HG02870 (cell line): Measurements from ENCODE around the gene MEIS1.

Experiments used
- ATAC-seq: cut with Tn5 transposase; IDR thresholded peaks from one replicate; pipeline ENCODE4 v1.9.1; 2021; ENCODE audit warnings: mild to moderate bottlenecking, moderate library complexity; ENCODE audit not compliant: unreplicated experiment

MEIS1 gene

DNA sequence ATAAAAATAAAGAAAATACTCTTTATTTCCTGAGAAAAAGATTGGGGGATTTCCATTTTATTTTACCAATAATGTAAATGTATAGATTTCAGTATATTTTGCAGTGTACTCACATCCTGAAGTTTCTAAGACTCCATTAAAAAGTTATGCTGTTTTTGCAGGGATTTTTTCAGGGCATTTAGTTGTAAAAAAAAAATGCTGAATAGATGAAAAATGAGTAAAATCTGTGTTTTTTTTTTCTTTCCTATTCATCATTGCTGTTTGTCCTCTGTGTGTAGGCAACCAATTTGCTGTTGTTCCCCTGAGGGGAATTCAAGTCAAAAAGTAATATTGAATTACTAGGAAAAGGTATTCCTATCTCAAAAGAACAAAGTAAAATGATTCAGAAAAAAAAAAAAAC lies 66.3 kb downstream of the MEIS1 start:
- ATAC-seq = no peak

DNA sequence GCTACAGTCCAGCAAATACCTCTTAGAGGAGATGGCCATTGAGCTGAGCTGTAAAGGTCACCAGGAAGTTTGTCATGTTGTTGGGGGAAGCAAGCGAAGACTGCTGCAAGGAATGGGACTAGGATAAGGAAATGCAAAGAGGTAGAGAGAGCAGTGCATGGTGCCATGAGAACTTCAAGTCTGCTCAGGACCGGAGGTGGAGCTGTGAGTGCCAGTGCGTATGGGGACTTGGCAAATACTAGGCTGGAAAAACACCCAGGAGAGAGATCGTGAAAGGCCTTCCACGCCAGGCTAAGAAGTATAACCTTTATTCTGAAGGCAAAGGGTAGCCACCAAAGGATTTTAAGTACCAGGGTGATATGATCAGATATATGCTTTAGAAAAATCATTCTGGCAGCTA lies 71.3 kb downstream of the MEIS1 start:
- ATAC-seq = no peak

DNA sequence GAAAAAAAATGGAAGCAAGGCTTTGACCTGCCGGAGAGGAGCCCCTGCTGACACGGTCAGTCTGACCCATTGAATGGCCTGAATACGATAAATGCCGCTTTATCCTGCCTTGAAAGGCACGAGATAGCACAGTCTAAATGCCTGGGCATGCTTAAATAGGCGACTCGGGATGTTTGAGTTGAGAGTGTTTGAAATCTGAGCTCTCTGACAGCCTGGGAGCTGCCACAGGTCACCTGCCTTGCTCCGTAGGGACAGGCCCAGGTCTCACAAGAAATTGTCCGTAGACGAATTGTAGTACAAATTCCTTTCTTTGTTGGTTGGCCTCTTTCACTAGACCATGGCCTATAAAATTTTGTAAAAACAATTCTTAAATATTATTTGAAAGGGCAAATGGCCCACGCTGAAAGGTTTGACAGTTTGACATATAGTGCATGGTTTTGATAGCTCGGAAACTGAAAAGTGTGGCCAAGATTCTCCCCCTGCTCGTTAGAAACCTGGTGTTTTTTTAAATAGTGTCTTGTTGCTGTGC lies 72.8 kb downstream of the MEIS1 start:
- ATAC-seq = no peak

DNA sequence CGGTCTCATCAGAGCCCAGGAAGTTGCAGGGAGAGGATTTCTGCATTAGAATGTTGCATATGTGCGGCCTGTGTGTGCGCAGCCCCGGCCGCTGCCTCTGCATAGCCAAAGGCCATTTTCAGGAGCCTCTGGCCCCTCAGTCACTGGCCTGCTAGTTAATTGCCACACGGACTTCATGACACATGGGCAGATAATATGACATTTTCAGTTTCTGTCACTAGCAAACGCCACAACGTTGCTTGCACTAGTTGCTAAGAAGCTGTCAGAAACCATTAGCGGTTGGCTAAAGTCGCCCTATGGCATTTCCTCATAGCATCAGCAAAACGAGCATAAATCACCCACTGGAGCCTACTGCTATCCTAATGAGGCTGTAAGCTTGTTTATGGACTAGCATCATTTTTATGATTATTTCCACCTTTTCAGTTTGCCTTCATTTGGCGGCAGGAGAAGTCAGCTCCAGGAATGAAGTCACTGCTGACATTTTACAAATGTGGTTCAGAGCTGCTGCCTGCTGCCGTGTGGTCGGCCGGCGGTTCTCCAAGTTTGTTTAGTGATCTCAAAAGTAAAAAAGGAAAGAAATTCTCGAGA lies 73.7 kb downstream of the MEIS1 start:
- no peak for ATAC-seq

DNA sequence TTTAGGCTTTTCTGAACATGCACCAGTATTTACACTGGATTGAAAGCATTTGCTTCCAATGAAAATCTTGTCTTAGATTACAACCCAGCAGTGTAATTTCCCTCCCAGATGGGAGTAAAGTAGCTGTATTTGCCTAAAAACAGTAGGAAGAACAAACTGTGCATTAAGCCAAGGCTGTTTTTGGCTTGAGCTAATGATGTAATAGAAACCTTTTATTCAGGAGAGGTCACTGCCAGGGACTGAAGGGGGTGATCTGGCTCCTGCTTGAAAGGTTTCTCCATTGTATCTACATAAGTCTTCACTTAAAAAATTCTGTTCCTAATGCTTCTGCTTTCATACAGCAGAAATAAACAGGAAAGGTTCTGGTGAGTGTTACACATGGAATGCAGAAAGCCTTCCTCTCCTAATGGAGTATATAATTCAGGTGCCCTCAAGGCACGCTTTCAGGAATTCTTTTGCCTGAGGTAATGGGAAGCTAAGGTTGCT lies 74.4 kb downstream of the MEIS1 start:
- no peak for ATAC-seq

DNA sequence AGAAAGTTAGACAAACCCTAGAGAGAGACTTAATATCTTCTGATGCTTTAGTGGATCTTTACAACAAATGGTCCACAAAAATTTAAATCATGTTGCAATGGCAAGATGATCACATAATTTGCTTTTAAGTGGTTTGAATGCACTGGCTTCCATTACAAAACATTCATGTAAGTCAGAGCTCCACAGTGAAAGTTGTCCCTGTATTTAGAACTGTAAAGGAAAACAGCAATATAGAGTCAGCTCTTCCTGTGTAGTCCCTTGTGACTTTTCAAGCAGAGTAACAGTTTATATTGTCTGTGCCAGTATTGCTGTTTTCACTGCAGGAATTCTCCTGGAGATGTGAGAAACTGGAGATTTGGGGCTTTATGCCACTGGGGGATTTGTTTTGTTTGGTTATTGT lies 77.7 kb downstream of the MEIS1 start:
- ATAC-seq = no peak

DNA sequence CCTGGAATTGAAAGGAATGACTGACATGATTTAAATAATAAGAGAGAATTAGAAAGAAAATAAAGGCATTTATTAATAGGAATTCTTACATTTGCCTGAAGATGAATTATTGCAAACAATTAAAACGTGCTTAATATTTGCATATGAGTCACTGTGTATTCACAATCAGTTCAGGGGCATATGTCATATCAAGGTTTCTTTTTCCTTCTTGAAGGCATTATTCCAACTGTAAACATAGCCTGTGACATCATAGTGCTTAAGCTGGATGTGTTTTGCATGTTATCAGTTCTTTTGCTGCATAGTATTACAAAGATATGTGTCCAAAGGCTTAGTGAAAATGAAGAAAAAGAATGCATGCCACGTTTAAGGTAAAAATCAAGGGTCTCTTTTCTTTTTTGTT lies 80.8 kb downstream of the MEIS1 start:
- ATAC-seq = no peak

DNA sequence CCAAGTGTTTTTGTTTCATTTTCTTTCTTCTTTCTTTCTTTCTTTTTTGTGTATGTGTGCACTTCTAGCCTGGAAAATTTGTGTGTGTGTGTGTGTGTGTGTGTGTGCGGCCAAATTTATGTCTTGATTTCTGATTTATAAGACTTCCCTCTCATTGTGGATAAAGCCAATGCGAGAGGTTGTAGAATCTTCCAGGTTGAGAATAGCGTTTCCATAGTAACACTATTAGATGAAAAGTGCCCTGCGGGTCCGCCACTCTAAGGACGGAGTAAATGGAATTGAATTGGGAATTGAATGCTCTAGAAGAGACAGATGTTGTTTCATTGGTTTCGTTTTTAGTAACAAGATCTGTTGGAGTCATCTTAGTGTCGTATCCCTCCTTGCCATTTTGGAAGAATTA lies 81.6 kb downstream of the MEIS1 start:
- ATAC-seq = no peak

DNA sequence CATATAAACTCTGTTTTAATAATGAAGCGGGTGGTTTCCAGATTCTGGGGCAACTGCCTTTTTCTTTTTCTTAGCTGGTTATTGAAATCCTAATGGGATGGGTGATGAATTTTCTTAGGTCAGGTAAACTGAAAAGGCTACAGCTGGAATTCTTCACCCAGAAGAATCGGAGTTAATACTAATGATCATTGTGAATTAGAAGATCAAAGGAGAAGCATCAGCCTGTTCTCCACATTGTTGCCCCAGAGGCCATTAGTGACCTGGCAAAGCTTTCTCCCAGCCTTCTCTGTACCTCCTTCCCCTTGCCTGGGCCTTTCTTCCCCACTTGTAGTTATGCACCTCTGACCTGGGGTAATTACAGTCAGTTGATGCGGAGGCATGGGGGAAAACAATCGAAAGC lies 82.8 kb downstream of the MEIS1 start:
- ATAC-seq = no peak

DNA sequence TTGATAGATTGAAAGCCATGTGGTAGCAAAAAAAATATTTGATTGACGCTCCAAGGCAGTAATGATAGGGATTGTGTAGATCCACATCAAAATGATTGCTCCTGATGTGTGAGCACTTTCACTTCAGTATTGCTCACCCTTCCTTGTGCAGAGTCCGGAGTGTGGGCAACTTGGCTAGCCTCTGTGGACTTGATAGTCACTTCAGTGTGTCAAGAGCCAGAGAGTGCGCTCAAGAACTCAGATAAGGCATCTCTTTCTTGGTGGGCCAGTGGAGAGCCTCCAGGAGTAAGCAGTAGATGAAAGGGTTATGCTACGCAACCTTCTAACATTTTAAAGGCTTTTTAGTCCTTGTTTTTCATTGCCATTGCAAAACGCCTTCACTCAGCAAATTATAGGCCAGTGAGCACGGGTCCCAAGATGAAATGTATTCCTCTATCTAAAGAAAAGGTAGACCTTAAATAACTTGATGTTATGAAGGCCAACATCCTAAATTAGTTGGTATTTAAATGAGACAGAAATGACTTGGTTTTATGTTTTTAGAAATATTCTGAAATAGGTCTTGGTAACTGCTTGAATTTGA lies 84.4 kb downstream of the MEIS1 start:
- no peak for ATAC-seq

DNA sequence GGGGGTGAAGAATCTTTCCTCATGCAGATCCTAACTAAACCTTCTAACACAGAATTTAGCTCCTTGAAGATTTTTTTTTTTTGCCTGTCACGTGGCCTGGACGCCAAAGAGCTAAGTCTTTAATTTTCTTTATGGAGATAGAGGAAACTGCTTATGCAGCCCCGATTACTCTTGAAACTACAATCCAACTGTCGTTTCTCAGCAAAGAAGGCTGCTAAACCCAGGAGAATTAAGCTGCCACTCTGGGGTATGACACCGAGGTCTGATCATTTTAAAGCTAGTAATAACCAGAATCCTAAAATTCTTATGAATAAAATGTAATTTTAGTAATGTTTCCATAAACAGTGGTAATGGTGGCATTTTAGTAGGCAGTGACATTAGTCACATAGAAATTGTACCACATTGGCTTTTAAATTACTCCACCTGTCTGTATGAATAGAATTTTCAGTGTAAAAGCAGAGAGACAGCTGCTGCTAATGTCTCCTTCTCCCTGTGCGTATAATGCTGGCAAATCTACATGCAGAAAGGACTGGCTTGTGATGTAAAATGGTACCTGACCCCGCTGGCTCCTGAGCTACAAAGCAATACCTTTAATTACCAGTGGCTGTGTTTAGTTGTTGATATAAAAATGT lies 86.5 kb downstream of the MEIS1 start:
- no peak for ATAC-seq

DNA sequence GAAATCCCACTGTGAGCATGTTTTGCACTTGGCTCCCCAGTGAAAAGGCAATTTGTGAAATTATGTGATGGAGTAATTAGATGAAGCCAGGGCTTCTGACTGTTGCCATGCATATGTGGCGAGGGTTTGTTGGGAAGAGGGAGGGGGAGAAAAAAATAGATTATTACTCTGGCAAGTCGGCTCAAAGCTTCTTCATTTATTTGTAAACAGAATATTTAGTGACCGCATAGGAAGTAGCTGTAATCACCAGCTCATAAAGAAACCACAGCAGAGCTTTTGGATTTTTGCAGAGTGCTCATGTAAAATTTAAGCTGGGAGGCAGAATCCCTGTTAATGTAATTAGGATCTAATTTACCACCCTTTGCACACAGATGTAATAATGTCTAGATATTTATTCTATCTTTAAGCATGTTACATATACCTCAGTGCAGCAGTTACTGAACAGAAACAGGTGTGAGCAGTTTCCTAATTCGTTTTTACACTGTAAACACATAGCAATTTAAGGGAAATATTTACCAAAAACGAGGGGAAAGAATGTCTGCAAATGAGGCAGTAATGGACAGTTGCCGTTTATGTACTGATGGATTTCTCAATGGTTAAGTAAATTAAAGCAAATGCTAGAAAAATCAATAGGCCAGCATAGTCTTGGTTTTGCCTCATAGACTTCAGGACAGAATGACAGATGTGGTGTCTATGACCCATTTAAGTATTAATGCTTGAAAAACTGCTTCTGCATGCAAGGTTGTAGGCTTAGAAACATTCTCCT lies 87.9 kb downstream of the MEIS1 start:
- ATAC-seq = no peak

DNA sequence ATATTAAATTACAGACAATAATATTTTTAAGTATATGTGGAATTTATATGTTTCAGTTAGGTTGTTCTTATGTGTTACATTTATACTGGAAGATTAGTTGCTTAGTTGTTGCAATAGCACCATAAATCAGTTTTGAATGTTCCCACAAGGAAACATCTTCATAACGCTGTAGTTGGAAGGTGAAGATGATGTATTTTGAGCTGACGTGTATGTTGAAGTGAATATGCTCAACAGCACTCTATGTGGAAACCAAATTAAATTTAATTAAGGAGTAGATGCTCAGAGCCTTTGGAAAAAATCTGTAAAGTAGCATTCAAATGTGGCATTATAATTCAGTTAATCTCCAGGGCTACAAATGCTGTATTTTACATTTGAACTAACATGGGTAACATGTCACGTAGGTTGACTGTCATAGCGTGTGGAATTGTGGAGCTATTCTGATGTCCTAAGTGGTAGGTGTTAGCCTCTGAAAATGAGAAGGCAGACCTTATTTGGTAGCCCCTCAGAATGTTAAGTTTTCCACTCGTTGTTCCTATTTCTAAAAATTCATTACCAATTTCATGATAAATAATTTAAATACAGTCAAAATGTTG lies 88.5 kb downstream of the MEIS1 start:
- ATAC-seq = no peak

DNA sequence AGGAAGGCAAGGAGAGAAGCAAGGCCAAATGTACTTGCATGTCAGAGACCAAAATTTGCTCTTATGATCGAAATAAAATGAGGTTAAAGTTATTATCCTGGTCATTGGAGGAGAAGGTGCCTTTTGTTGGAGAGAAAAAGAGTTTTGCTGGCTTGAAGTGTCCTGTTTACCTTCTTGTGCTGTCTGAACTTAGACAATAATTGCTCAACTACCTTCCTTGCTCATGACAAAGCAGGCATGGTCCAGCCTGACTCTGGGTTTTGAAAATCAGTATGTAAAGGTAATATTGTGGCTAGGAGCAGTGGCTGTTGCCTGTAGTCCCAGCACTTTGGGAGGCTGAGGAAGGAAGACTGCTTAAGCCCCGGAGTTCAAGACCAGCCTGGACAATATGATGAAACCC lies 89.1 kb downstream of the MEIS1 start:
- ATAC-seq = no peak

DNA sequence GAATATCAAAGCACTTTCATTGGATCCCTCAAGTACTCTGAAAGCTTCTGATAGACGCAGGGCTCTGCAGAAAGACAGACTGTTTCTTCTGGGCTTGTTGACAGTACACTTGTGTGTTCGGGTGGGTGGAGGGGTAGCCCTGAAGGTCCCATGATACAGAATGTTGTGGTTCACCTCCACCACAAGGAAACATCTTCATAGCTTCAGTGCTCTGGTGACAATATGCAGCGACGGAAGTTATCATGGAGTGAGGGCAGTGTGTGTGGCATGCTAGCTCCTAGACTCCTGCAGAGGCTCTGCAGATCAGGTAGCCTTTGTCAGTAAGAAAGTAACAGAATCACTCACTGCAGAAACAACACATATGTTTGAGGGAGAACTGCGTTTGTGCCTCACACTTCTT lies 90.7 kb downstream of the MEIS1 start:
- no peak for ATAC-seq

DNA sequence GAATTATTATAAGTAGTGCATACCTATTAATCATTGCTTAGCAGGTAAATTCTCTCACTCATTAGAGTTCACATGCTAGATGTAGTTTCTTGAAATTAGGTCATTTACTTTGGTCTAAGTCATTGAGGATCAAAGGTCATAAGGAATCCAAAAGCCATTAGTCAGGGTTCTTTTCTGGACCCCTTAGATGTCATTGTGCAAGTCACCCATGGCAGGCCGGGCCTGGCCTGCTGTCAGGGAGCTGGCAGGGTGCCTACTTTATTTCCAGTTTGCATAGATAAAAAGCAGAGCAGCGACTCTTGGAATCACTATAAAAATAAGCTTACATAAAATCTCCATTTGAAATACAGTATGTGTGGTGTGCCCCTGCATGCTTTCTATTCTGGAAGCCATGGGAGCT lies 91.3 kb downstream of the MEIS1 start:
- no peak for ATAC-seq

DNA sequence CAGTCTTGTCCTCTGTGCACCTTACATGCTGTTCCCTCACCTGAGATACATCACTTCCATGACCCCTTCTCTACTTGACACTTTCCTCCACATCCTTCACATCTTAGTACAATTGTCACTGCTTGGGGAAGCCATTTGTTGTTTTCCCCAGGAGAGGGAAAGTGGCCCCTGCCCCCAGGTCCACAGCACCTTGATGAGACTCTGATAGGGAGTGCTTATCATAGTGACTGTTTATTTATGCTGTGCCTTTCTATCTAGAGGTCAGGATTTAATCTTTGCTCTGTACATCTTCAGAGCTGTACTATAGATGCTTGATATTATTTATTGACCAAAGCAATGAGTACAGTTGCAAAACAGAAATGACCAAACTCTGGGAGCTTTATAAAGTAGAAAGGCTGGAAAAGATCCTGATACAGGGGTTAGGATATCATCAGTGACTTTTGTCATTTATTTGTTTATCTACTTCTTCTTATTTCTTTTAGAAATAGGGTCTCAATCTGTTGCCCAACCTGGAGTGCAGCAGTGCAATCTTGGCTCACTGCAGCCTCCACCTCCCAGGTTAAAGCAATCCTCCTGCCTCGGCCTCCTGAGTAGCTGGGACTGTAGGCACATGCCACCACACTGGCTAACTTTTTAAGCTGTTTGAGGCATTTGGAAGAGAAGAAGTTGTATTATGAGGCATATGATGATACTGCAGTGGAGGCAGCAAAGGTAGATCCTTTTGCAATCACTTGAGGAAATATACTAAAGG lies 94.2 kb downstream of the MEIS1 start:
- no peak for ATAC-seq

DNA sequence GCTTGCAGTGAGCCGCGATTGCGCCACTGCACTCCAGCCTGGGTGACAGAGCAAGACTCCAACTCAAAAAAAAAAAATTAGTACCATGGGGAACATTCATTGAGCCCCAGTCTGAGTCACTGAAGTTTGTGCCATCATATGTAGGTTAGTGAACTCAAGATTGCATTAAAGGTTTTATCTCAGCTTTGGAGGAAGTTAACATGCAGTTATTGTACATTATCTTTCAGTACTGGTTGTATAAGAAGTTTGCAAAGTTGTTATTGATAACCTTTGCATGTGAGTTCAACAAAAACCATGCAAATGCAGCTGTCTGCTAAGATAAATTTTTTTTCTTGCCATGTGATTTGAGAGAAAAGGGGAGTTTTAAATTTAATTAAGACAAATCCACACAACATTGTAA lies 95.7 kb downstream of the MEIS1 start:
- ATAC-seq = no peak

DNA sequence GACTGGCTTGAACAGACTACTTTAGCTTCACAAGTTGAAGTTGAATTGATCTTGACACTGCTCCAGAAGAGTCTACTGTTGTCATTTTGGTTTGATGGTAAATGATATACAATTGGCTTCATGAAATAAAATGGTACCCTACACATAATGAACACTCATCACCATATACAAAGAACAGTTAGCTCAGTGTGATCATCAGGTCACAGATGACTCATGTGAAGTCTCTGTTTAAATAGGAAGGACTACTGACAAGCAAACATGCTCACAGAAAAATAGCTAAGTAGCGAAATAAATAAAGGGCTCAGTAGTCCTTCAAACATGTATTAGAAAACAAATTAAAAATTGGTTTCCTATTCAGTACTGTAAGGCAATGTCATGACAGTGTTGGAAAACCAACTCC lies 96.2 kb downstream of the MEIS1 start:
- ATAC-seq = no peak

DNA sequence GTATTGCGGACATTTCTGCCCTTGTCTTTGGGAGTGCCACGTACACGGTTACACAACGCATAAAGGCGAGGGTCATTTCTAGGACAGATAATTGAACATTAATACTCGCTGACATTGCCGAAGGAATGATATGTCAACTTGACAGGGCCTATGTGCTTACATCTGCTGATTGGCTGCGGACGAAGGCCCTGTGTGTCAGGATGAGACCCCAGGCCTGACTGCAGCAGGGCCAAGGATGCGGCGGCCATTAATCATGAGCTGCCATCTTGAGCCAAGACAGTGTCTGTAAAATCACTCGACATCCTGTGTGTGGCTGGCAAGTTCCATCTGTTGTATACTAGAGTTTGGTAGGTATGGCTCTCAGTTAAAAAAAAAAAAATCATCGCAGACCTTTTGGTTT lies 96.6 kb downstream of the MEIS1 start:
- no peak for ATAC-seq
